HL-60/S4 treated with retinoic acid at 250 ng/mL for 4 days and 3 days (cell line): ENCODE data around the gene FAM13C.

Source experiments
- in situ Hi-C: fragments of 300-500 bp; cut with MboI; formaldehyde crosslinking; loops from 2 replicates; pipeline ENCODE4 v1.7.0; 2022; ENCODE audit warnings: low sequenced_read_pairs

Gene FAM13C

GRCh38 chr10:59281861-59282260 is 80.5 kb downstream of the FAM13C start:
- in situ Hi-C loops, result no loop called here

- in situ Hi-C loops, result no loop called here
These were observed 82.3 kb downstream of the FAM13C start for GRCh38 chr10:59279991-59280505.

- in situ Hi-C loops, result no loop called here
These were observed 82.9 kb downstream of the FAM13C start for GRCh38 chr10:59279476-59279875.

DNA sequence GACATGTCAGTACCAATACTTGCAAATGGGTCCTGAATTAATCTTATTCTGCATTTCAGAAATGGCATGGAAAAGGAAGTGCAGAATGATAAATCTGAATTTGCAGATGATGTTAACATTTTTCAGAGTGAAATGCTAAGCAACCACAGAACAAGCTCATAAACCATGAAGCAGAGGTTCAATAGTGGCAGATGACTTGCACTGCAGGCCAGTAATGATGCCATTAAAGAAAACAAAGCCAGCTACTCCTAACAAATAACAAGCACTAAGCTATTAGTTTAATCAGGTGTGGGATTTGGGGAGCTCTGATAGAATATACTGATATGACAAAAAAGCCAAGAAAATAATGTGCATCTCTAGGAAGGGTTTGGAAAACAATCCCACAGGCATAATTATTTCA is 85.4 kb downstream of the FAM13C start:
- in situ Hi-C loops, result no loop called here

GRCh38 chr10:59276133-59276532 is 86.2 kb downstream of the FAM13C start:
- in situ Hi-C loops, result no loop called here

DNA sequence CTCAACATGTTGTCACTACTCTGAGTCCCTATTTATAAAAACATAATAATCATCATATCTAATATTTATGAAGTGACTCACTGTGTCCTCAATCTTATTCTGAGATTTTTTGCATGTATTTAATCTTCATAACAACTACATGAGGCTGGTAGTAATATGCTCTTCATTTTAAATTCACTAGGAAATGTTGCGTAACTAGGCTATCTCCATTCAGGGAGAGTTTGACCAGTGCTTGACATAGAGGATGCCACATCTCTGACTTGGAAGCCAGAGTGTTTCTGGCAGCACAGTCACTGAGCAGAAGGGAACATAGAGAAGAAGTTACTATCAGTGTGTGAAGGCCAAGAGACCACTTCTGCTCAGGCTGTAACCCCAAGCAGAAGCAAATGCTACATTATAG is 88.9 kb downstream of the FAM13C start:
- in situ Hi-C loops, result no loop called here

DNA sequence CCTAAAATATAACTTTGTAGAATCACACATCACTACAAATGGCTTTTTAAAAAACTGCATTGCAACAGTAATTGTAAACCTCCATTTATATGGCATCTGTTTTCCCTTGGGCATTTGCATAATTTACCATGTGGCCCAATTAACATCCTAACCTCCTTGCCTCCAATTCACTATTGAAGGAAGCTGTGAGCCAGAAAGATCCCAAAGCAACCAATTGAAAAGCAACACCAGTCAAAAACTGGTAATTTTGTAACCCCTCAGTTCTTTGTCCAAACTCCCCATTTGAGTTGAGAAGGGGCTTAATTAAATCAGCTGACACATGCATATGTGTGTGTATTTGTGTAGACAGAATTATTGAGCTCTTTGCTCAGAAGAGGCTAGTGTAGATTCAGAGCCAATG is 90.3 kb downstream of the FAM13C start:
- in situ Hi-C loops, result no loop called here

DNA sequence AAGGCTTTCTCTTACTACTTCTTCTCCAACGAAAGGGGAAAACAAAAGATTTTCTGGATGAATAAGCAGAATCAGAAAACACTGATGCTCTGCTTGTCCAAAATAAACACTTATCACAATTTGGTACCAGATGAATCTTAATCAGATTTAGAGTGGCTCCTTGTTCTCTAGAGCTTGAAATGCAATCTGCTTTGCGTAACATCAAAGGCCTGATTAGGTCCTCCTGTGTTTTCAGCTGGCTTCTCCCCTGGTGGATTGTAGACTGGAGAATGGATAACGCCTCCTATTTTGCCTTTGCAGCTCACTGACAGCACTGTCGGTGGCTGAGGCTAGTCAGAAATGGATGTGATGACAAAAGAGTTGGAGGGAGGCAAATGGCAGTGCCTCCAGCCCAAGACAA is 91.2 kb downstream of the FAM13C start:
- in situ Hi-C loops, result no loop called here

- in situ Hi-C loops, result no loop called here
These were observed 91.9 kb downstream of the FAM13C start for GRCh38 chr10:59270492-59270891.

DNA sequence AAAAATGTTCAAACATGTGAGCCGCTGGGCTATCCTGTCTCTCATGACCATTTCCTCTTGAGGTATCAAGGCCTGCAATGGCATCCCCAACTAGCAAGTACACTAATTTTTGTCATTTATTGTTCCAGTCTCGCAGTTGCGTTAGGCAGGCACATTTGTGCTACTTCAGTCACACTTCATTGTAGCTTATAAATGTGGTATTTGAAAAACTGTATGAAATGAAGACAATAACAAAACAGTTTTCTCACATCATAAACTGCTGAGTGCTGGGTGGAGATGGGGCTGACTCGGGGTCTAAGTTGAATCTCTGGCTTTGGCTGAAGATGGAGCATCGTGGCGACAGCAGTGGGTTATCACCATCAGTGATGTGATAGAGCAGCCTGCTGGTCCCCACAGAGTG is 92.7 kb downstream of the FAM13C start:
- in situ Hi-C loops, result no loop called here

GRCh38 chr10:59268460-59268859 is 93.9 kb downstream of the FAM13C start:
- in situ Hi-C loops, result no loop called here

DNA sequence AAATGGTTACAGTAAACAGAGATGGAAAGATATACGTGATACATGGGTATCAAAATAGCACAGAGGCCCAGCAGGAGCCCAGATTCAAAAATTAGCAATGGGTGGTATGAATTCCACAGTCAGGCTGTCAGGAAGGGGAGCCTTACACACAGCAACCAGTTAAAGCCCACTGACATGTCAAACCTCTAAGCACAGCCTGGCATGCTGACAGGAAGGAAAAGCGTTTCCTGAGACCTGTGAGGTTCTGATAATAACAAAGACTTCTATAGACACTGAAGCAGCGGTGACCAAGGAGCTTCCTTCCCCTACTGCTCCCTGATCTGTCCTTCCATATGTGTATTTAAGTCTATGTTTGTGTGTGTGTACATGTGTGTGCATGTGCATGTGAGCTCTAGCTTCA is 96.0 kb downstream of the FAM13C start:
- in situ Hi-C loops, result no loop called here

DNA sequence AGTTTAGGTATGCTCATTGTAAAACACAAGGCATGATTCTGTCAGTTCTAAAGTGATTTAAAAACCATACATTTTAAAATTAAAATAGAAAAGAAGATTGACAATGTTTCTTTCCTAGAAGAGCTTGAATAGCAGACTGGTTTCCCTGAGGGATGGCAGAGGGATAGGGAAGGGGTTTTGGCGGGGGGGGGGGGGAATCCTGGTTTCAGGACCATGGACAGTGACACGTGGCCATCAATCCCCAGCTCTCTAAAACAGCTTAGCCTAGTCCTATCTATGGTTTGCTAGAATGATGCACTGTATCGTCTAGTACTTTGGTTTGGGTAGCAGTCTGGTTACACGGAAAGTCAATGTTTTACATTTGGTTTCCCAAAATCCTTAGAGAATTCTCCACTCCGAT is 97.2 kb downstream of the FAM13C start:
- in situ Hi-C loops, result no loop called here

DNA sequence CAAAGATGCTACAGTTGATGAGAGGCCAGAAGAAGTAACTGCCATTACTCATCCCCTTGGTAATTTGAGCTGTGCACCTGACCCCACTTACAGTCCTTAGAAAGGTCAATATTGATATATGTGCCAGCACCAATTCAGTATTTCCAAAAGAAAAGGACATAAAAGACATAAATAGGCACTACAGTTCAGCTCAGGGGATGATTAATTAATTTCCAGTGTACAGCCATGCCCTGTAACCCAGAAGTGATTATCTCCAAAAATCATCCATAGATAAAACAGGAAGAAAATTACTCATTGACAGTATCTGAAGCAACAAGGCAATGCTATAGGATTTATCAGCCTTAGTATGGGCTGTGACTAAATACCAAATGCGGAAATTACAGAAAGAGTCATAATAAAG is 103.5 kb downstream of the FAM13C start:
- in situ Hi-C loops, result no loop called here

- in situ Hi-C loops, result no loop called here
These were observed 105.1 kb downstream of the FAM13C start for GRCh38 chr10:59257224-59257623.

DNA sequence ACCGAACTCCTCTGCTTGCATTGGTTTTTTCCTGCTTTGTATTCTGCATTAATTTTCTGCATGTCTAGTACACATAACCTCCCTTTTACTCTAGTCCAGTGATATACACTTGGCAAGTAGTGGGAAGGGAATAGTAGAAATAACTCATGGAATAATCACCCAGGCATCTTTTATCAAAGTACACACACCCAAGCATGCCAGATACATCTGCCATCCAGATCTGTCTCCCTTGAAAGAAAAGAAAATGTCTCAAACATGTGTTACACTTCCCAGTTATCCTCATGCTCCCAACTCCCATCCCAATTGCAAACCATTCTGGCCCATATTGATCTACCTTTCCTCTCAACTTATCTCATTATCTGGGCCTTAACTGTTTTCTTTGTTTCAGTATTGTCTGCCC is 106.9 kb downstream of the FAM13C start:
- in situ Hi-C loops, result no loop called here

- in situ Hi-C loops, result no loop called here
These were observed 109.9 kb downstream of the FAM13C start for GRCh38 chr10:59252491-59252890.

GRCh38 chr10:59245686-59246085 is 116.7 kb downstream of the FAM13C start:
- in situ Hi-C loops, result no loop called here

DNA sequence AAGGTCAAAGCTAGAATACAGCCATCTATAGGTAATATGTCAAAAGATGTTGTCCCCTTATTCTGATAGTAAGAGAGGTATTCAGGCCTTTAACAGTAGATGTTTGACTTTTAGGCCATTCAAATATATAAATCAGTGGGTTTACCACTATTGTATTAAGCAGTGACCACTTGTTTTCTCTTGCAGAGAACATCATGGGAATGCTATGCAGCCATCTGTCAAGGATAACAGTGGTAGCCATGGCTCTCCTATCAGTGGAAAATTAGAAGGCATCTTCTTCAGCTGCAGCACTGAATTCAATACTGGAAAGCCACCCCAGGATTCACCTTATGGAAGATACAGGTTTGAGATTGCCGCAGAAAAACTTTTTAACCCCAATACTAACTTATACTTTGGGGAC is 117.5 kb downstream of the FAM13C start:
- in situ Hi-C loops, result no loop called here

- in situ Hi-C loops, result no loop called here
These were observed 118.6 kb downstream of the FAM13C start for GRCh38 chr10:59243611-59244195.

DNA sequence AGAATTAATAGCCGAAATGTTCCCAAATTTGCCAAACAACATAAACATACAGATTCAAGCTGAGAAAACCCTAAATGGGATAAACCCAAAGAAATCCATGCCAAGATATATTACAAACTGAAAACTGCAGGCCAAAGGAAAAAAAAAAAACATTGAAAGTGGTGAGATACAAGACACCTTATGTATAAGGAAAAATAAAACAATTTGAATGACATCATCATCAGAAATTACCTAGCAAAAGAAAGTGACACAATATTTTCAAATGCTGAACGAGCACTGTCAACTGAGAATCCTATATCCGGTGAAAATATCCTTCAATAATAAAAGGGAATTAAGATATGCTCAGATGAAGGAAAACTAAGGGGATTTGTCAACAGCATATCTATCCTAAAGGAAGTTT is 119.4 kb downstream of the FAM13C start:
- in situ Hi-C loops, result no loop called here

DNA sequence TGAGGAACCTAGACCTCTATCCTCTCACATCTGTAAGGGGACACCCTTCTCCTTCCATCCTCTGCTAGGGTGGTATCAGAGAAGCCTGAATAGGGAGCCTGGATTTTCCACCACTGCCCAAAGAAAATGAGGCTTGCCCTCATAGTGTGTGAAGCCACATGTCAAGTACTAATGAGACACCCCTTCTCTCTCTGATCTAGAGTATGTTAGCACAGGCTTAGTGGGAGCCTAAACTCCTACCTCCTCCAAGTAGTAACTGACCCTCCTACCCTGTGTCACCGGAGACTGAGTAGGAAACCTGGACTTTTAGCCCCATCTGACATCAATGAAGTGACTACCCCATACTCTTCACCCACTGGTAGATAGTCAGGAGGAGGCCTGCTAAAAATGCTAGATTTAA is 120.3 kb downstream of the FAM13C start:
- in situ Hi-C loops, result no loop called here

DNA sequence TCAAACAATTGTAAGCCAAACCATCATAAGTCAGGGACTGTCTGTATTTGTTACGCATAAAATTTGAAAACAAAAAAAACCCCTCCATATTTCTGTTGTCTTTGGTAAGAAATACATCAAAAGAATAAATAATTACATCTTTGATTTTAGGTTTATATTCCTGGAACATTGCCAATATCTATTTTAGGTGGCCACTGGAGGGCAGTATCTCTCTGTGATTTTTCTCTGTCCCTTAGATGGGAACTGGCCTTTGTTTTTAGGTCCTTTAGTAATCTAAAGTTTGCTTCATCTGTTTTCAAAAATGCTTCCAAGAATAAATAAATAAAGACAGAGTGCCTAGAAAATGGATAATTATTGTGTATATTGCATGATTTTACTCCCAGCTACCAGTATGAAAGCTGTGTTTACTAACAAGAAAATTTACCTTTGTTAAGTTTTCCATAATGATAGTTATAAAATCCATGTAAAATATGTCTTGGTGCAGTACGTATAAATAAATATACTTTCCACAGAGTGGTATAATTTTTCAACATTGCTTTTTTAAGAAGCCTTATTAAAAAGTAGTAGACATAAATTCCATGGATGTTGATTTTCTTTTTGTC is 121.7 kb downstream of the FAM13C start:
- in situ Hi-C loops, result no loop called here
